ENCODE data around the gene CLIP1. TPM values are rescaled to one million over a fixed set of nuclear protein-coding genes. Genes with fewer than 3 reads are reported as not detected.
A peak's percentile ranks its signal among the peaks of the same experiment; 100 is the strongest.

The CLIP1 gene
- total RNA-seq, 3 donors from 2014 or later (not counting 1 experiment from before 2014, with no cell fraction given) = 67.1 to 88.5 (median 69.1) TPM

DNA sequence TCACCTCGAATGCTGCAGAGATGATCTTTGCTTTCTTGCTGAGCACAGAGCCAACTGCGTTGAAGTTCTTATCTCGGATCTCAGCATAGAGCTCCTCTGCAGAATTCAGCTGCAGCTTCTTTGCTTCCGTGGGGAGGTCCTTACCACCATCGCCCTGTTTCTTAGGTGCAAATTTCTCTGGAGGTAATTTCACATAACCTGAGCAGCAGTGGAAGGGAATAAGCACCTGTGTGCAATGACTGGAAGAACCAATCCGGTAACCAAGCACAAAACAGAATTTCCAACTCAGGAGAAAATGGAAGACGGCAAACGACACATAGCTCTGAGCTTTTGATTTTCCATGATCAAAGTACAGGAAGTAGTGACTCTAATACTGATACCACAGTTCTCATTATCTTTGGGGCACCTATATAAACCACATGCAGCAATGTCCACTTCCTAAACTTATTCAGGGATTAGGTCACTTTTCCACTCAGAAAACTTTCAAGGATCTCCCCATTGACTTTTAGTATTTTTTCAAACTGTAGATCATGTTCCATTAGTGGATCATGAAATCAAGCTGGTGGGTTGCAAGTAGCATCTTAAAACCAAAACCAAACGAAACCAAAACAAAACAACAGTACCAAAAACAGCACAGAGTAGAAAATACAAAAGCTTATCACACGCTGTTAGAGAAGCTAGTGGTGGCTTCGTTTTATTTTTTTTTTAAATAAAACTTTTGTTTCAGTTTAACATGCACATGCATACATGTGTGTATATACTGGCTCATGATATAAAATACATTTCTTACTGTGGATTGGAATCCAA is 177.7 kb downstream of the CLIP1 start:
- H3K4me3 ChIP-seq (ENCODE audit: low read length) = peak overlapping the region; percentile 0
- intact Hi-C loops (cut with micrococcal nuclease) = no loop called here
- Mint-ChIP-seq H3K4me1 (peaks cover 0 to 6% of the 10 kb centered on the region in 2 donors), H3K4me3 (peak overlapping the region; percentile 1), H3K36me3 (peaks cover 9% of the 10 kb centered on the region), H3K27me3 (ENCODE audit: low read depth in 2 of 2) (no peaks in the 10 kb centered on the region), H3K27ac (peak overlapping the region in 1 of 2 donors; percentile 6), H3K9me3 (no peaks in the 10 kb centered on the region)
- TF ChIP-seq, protein P1, sequence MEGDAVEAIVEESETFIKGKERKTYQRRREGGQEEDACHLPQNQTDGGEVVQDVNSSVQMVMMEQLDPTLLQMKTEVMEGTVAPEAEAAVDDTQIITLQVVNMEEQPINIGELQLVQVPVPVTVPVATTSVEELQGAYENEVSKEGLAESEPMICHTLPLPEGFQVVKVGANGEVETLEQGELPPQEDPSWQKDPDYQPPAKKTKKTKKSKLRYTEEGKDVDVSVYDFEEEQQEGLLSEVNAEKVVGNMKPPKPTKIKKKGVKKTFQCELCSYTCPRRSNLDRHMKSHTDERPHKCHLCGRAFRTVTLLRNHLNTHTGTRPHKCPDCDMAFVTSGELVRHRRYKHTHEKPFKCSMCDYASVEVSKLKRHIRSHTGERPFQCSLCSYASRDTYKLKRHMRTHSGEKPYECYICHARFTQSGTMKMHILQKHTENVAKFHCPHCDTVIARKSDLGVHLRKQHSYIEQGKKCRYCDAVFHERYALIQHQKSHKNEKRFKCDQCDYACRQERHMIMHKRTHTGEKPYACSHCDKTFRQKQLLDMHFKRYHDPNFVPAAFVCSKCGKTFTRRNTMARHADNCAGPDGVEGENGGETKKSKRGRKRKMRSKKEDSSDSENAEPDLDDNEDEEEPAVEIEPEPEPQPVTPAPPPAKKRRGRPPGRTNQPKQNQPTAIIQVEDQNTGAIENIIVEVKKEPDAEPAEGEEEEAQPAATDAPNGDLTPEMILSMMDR (IDR thresholded peaks at IDR 0.05) = no peak
- H3K27me3 ChIP-seq (ENCODE audit: control insufficient read depth, insufficient read depth, low read length) = no peaks in the 10 kb centered on the region
- H3K36me3 ChIP-seq (ENCODE audit: control insufficient read depth, insufficient read depth, low read length) = peaks cover 29% of the 10 kb centered on the region
- DNase-seq = peak in 1 of 2 donors; percentile 63
- WGBS (ENCODE audit: insufficient coverage) = 75% methylated on average over 9 of the region's 11 CpGs
- no peaks in the 10 kb centered on the region for H3K4me1 ChIP-seq (ENCODE audit: control insufficient read depth, insufficient read depth, low read length)
- peak in 1 of 3 donors; percentile 39 for ATAC-seq
- H3K9me3 ChIP-seq (ENCODE audit: control insufficient read depth, insufficient read depth, low read length) = no peaks in the 10 kb centered on the region
- peak overlapping the region; percentile 37 for H3K27ac ChIP-seq (ENCODE audit: low read length)

DNA sequence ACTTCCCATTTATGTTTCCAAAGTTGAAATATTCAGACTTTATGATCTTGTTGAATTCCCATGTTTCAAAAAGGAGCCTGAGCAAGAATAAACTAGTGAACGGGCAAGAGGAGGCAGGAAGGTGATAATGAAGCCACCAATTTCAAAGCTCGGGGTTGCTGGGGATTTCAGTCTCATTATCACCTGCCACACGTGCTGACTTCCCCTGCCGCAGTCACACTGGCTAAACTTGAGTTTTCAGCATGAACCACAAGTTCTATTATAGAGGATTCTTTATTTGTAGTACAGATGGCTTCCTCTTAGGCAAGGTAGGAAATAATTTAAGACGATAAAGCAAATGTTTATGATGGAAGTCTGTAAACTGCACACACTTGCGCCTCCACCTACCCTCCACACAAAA is 178.5 kb downstream of the CLIP1 start:
- Histone ChIP-seq H3K9me3 (ENCODE audit: control insufficient read depth, insufficient read depth, low read length) (no peaks in the 10 kb centered on the region), H3K27ac (ENCODE audit: low read length) (no peak overlapping the region), H3K36me3 (ENCODE audit: control insufficient read depth, insufficient read depth, low read length) (peaks cover 25% of the 10 kb centered on the region), H3K4me3 (ENCODE audit: low read length) (no peak overlapping the region), H3K27me3 (ENCODE audit: control insufficient read depth, insufficient read depth, low read length) (no peaks in the 10 kb centered on the region), H3K4me1 (ENCODE audit: control insufficient read depth, insufficient read depth, low read length) (no peaks in the 10 kb centered on the region)
- Mint-ChIP-seq H3K27me3 (ENCODE audit: low read depth in 2 of 2) (no peaks in the 10 kb centered on the region), H3K4me1 (peaks cover 0 to 6% of the 10 kb centered on the region in 2 donors), H3K4me3 (no peak overlapping the region), H3K9me3 (no peaks in the 10 kb centered on the region), H3K27ac (no peak overlapping the region), H3K36me3 (peaks cover 6% of the 10 kb centered on the region)
- TF ChIP-seq, protein P1 (IDR thresholded peaks at IDR 0.05) = no peak
- DNase-seq (peak in 1 of 2 donors; percentile 67), ATAC-seq (no peak)
- intact Hi-C loops (cut with micrococcal nuclease) = no loop called here
- WGBS (ENCODE audit: insufficient coverage) = 55% methylated on average over 3 of the region's 6 CpGs

DNA sequence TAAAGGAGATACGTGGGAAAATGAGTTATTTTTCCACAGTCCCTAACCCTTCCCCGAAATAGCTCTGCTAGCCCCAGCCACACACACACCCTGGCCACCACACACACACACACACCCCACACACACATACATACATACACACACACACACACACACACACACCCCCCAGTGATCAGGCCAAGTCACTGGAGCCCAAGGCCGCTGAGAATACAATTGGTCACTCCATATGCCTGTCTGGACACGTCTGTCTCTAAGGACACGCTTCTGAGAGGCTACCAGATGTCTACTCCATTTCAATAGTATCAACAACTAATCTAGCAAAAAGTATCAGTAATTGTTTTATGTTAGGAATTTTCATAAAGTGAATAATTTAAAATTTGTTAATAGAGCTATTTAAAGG is 183.6 kb downstream of the CLIP1 start:
- no peaks in the 10 kb centered on the region for H3K9me3 ChIP-seq (ENCODE audit: control insufficient read depth, insufficient read depth, low read length)
- DNase-seq = no peak
- H3K27ac Mint-ChIP-seq = no peak overlapping the region
- H3K4me1 ChIP-seq (ENCODE audit: control insufficient read depth, insufficient read depth, low read length) = no peaks in the 10 kb centered on the region
- no peak overlapping the region for H3K27ac ChIP-seq (ENCODE audit: low read length)
- H3K27me3 ChIP-seq (ENCODE audit: control insufficient read depth, insufficient read depth, low read length) = no peaks in the 10 kb centered on the region
- intact Hi-C loops (cut with micrococcal nuclease) = no loop called here
- no peaks in the 10 kb centered on the region for H3K9me3 Mint-ChIP-seq
- 96% methylated on average over 4 of the region's 5 CpGs for WGBS (ENCODE audit: insufficient coverage)
- ATAC-seq = no peak
- no peak overlapping the region for H3K4me3 ChIP-seq (ENCODE audit: low read length)
- H3K4me3 Mint-ChIP-seq = no peak overlapping the region
- no peaks in the 10 kb centered on the region for H3K4me1 Mint-ChIP-seq
- H3K36me3 Mint-ChIP-seq = peaks cover 7% of the 10 kb centered on the region
- no peaks in the 10 kb centered on the region for H3K27me3 Mint-ChIP-seq (ENCODE audit: low read depth in 2 of 2)
- TF ChIP-seq, protein P1 (IDR thresholded peaks at IDR 0.05) = no peak
- peaks cover 33% of the 10 kb centered on the region for H3K36me3 ChIP-seq (ENCODE audit: control insufficient read depth, insufficient read depth, low read length)
